Chondrocyte (in vitro differentiated cells): ENCODE measurements around the gene ZBED1. TPM values are rescaled to one million over a fixed set of nuclear protein-coding genes. Genes with fewer than 3 reads are reported as not detected.
"Not testable (repeated sequence)": the region's sequence is repeated elsewhere in the genome, so short reads cannot be mapped to it uniquely, and the experiment has no call there.

Source experiments
- DNase-seq: peaks from one replicate; pipeline ENCODE4 v3.0.0; 2021; ENCODE audit warnings: mixed read lengths, low spot score
- H3K27ac Mint-ChIP-seq: one replicate; pipeline ENCODE4 v1.8.0; 2021; ENCODE audit warnings: mild to moderate bottlenecking, moderate library complexity, mixed read lengths; ENCODE audit not compliant: unreplicated experiment
- H3K27me3 Mint-ChIP-seq: 2 replicates; pipeline ENCODE4 v1.8.0; 2021; ENCODE audit warnings: low read depth, mixed read lengths
- H3K36me3 Mint-ChIP-seq: 2 replicates; pipeline ENCODE4 v1.8.0; 2021; ENCODE audit warnings: low read depth, mixed read lengths
- H3K4me1 Mint-ChIP-seq: 2 replicates; pipeline ENCODE4 v1.8.0; 2021; ENCODE audit warnings: low read depth, mild to moderate bottlenecking, mixed read lengths
- H3K4me3 Mint-ChIP-seq: one replicate; pipeline ENCODE4 v1.8.0; 2021; ENCODE audit warnings: mild to moderate bottlenecking, moderate library complexity, mixed read lengths; ENCODE audit not compliant: unreplicated experiment
- H3K9me3 Mint-ChIP-seq: 2 replicates; pipeline ENCODE4 v1.8.0; 2021; ENCODE audit warnings: low read depth, mixed read lengths
- CTCF ChIP-seq: fragments of 200-600 bp; sonication (generic); IDR thresholded peaks from 2 replicates; pipeline ENCODE4 v1.5.0; 2021; ENCODE audit warnings: antibody characterized with exemption, mild to moderate bottlenecking, moderate library complexity
- total RNA-seq: library from RNA; stranded (reverse); gene quantifications from 3 replicates; pipeline ENCODE4 v1.2.1, GENCODE V29; 2021

Gene ZBED1
- total RNA-seq, 1 donor from 2014 or later = 40.1 TPM

GRCh38 chrX:2538031-2538757 is 37.4 kb upstream of the ZBED1 start:
- Mint-ChIP-seq H3K27me3 (peaks cover 8% of the 10 kb centered on the region), H3K27ac (no peak overlapping the region), H3K36me3 (peaks cover 1% of the 10 kb centered on the region), H3K4me1 (peaks cover 6% of the 10 kb centered on the region), H3K4me3 (no peak overlapping the region), H3K9me3 (no peaks in the 10 kb centered on the region)
- TF ChIP-seq CTCF = no peak
- no peak for DNase-seq

- Mint-ChIP-seq H3K9me3 (no peaks in the 10 kb centered on the region), H3K4me1 (peaks cover 6% of the 10 kb centered on the region), H3K36me3 (peaks cover 1% of the 10 kb centered on the region), H3K27me3 (peaks cover 8% of the 10 kb centered on the region), H3K27ac (no peak overlapping the region), H3K4me3 (no peak overlapping the region)
- no peak for DNase-seq
- TF ChIP-seq CTCF = no peak
These were observed 36.2 kb upstream of the ZBED1 start for GRCh38 chrX:2536974-2537373.

GRCh38 chrX:2536141-2536540 is 35.4 kb upstream of the ZBED1 start:
- H3K27me3 Mint-ChIP-seq = peaks cover 8% of the 10 kb centered on the region
- no peak overlapping the region for H3K27ac Mint-ChIP-seq
- peaks cover 1% of the 10 kb centered on the region for H3K36me3 Mint-ChIP-seq
- H3K4me1 Mint-ChIP-seq = peaks cover 6% of the 10 kb centered on the region
- TF ChIP-seq CTCF = no peak
- H3K9me3 Mint-ChIP-seq = no peaks in the 10 kb centered on the region
- DNase-seq = no peak
- no peak overlapping the region for H3K4me3 Mint-ChIP-seq

- DNase-seq, H3K27ac Mint-ChIP-seq, H3K36me3 Mint-ChIP-seq, H3K4me1 Mint-ChIP-seq, H3K27me3 Mint-ChIP-seq, H3K4me3 Mint-ChIP-seq, H3K9me3 Mint-ChIP-seq: not testable (repeated sequence)
These were observed 33.7 kb upstream of the ZBED1 start for GRCh38 chrX:2534261-2535021.

GRCh38 chrX:2533424-2533823 is 32.6 kb upstream of the ZBED1 start:
- H3K9me3 Mint-ChIP-seq = no peaks in the 10 kb centered on the region
- peaks cover 6% of the 10 kb centered on the region for H3K27me3 Mint-ChIP-seq
- peaks cover 1% of the 10 kb centered on the region for H3K36me3 Mint-ChIP-seq
- H3K27ac Mint-ChIP-seq = no peak overlapping the region
- no peak overlapping the region for H3K4me3 Mint-ChIP-seq
- H3K4me1 Mint-ChIP-seq = peaks cover 6% of the 10 kb centered on the region
- no peak for DNase-seq
- no peak for TF ChIP-seq CTCF
